Hematopoietic multipotent progenitor cell treated with erythropoietin and hydrocortisone succinate and interleukin-3 and kit ligand, for 4 days (in vitro differentiated cells): ENCODE data around the gene NFATC3.

ENCODE experiments used
- DNase-seq: peaks from one replicate; pipeline ENCODE4 v3.0.0-alpha.2; 2015

Gene NFATC3

DNA sequence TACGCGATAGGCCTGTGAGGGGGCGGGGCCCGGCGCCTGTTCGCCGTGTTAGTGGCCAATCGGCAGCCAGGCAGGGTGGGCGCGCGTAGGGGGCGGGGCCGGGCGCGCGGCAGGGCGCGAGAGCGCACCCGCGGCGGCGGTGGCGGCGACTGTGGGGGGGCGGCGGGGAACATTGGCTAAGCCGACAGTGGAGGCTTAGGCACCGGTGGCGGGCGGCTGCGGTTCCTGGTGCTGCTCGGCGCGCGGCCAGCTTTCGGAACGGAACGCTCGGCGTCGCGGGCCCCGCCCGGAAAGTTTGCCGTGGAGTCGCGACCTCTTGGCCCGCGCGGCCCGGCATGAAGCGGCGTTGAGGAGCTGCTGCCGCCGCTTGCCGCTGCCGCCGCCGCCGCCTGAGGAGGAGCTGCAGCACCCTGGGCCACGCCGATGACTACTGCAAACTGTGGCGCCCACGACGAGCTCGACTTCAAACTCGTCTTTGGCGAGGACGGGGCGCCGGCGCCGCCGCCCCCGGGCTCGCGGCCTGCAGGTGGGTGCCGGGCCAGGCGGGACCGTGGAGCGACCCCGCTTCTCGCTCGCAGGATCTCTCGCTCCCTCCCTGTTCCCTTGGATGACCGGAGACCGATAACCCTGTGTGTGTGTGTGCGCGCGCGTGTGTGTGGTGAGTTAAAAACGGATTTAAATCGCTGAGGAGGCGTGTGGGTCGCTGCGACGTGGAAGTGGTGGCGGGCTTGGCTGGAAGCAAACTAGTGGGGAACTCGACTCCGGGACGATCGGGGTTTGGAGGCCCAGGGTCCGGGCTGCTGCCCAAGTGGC is at the start of gene NFATC3:
TSS of gene NFATC3 (plus strand) at position 112 of the 813 bp plus-strand sequence. CDS start at position 424, 312 bp downstream.
- DNase-seq, result peak; percentile 88

DNA sequence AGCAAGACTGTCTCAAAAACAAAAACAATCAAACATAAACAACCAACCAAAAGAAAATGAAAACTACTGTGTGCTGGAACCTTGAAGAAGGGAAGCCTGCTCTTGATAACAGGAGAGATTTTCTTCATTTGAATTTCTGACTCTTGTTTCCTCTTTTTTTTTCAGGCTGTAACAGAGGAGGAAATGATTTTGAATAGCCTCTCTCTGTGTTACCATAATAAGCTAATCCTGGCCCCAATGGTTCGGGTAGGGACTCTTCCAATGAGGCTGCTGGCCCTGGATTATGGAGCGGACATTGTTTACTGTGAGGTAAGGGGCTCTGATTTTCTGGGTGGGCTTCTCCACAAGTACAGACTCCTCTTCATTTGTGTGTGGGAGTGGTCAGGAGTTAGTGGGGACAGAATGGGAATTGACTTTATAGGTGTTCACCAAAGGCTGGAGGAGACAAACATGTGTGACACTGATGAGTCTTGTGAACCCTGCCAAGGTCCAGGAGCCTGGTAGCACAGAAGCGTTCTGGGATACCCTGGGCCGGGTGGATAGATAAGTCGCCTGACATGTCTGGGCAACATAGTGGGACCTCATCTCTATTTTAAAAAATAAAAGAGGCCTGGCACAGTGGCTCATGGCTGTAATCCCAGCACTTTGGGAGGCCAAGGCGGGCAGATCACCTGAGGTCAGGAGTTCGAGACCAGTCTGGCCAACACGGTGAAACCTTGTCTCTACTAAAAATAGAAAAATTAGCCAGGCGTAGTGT is 47.2 kb upstream of the NFATC3 start:
- peak; percentile 45 for DNase-seq

DNA sequence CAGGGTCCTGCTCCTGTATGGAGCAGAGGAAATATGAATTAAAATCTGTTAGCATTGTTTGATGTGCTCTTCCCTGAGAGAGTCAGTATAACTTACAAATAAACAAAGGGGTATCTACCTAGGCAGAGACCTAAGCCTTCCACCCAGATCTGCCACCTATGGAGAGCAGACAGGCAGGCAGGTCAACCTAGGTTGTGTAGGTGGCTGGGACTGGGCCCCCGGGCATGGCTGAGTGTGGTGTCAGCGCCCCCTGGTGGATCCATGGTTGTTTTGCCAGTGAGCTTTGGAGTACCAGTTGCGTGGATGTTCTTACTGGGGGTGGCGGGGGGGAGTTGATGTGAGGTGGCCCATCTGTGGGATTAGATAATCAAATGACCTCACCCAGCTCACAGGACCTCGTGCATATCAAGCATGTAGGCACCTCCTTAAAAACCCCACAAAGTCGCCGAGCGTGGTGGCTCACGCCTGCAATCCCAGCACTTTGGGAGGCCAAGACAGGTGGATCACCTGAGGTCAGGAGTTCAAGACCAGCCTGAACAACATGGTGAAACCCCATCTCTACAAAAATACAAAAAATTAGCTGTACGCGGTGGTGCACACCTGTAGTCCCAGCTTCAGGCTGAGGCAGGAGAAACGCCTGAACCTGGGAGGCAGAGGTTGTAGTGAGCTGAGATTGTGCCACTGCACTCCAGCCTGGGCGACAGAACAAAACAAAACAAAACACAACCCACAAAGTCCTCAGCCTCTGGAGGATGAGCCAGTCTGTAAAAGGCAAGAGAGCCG is 44.5 kb upstream of the NFATC3 start:
- peak; percentile 91 for DNase-seq

DNA sequence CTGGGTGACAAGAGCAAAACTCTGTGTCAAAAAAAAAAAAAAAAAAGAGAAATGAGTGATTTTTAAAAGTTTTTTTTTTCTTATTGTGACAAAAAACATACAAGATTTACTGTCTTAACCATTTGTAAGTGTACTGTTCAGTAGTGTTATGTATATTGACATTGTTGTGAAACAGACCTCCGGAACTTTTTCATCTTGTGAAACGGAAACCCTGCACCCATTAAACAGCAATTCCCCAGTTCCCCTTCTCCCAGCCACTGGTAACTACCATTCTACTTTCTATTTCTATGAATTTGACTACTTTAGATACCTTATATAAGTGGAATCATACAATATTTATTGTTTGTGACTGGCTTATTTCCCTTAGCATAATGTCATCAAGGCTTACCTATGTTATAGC is 43.4 kb upstream of the NFATC3 start:
- DNase-seq, result peak; percentile 24

DNA sequence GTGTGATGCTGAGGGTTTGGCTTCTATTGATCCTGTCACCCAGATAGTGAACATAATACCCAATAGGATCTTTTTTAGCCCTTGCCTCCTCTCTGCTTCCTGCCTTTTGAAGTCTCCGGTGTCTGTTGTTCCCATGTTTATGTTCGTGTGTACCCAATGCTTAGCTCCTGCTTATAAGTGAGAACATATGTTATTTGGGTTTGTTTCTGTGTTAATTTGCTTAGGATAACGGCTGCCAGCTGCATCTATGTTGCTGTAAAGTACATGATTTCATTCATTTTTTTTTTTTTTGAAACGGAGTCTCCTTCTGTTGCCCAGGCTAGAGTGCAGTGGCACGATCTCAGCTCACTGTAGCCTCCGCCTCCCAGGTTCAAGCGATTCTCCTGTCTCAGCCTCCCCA is 39.1 kb upstream of the NFATC3 start:
- DNase-seq, result no peak

DNA sequence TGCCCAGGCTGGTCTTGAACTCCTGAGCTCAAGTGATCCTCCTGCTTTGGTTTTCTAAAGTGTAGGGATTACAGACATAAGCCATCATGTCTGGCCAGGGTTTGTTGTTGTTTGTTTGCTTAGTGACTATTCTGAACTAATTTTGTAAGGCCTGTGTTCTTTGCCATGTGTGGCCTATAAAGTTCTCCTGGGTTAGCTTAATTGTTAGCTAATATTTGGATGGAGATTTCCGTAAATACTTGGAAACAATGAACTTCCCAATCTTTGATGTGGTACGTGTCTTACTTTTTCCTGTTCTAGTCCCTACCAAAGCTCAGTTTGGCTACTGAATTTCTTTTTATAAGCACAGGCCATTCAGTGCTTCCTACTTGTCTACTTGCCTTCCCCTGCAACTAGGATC is 37.2 kb upstream of the NFATC3 start:
- no peak for DNase-seq

DNA sequence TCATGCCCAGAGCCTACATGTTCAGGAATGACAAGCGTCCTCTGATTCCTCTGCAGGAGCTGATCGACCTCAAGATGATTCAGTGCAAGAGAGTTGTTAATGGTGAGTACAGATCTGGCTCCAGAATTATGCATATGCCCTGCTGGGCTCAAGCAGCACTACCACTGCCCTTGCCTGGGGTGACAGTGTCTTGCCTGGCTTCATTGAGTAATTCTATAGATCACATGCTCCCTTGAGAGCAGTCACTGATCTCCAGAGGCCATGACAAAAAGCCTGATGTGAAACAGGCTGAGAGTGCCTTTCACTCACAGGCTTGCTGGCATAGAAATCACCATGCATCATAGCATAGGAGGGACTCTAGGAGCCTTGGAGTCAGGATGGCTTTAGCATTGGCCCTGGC is 35.7 kb upstream of the NFATC3 start:
- DNase-seq, result no peak

DNA sequence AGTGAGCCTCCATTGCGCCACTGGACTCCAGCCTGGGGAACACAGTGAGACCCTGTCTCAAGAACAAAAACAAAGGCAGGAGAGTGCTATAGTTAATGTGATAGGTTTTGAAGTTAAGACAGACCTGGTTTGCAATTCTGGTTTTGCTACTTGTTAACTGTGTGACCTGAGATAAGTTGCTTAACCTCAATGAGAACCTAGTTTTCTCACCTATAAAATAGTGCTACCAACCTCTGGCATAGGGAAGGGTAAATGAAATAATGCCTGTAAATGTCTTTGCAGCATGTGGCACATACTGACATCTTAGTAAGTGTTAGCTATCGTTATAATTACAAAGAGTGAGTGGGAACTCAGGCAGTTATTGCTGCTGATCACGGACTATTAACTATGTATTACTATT is 29.8 kb upstream of the NFATC3 start:
- no peak for DNase-seq

DNA sequence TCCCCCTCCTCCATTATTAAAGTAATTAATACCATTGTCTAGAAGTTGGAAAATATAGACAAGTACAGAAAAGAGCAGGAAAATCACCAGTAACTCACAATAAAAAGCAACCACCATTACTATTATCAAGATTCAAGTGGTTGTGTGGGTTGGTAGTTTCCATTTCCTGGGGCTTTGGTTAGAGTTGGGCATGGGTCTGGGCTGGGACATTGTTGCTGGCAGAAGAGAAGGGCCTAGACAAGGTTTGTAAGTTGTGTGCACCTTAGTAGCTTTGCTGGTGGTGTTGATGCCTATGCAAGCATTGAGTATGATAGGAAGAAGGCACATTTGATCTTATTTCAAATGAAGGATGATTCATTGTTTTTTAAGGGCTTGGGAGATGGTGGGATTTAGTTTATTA is 25.4 kb upstream of the NFATC3 start:
- no peak for DNase-seq

DNA sequence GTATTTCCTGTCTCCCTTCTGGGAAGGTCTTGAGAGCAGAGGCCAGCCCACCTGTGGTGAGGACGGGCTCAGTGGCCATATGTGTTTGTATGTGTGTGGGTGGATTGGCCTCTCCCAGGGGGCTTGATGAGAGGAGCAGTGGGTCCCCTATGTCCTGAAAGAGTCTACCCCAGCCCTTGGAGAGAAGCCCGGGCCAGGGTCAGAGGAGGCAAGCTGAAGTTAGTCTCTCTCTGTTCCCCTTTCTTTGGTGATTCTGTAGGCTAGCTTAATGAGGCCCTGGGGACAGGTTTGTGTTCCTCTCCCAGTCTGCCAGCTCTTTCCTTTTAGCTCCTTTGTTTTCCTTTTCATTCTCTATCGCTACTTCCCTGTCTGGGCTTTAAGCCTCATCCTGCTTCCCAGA is 23.8 kb upstream of the NFATC3 start:
- no peak for DNase-seq

DNA sequence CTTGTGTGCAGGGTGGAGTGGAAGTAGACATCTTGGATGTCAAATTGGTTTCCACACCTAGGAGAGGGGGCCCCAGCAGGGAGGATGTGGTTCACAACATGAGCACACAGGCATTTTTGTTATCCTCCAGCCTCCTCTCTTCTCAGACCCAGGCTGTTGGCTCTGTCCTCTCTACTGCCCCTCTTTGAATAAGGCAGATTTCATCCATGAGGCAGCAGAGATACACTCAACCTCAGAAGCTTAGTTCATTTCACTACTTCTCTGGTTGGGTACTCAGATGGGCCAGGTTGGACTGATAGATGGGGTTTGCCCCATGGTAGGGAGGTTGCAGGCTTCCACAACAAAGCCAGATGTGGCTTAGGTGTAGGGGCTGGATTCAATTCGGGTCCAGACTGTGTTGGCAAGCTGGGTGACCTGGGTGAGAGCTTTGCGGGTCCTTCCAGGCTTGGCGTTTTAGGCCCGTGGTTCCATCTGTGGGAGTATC is 22.2 kb upstream of the NFATC3 start:
- no peak for DNase-seq

DNA sequence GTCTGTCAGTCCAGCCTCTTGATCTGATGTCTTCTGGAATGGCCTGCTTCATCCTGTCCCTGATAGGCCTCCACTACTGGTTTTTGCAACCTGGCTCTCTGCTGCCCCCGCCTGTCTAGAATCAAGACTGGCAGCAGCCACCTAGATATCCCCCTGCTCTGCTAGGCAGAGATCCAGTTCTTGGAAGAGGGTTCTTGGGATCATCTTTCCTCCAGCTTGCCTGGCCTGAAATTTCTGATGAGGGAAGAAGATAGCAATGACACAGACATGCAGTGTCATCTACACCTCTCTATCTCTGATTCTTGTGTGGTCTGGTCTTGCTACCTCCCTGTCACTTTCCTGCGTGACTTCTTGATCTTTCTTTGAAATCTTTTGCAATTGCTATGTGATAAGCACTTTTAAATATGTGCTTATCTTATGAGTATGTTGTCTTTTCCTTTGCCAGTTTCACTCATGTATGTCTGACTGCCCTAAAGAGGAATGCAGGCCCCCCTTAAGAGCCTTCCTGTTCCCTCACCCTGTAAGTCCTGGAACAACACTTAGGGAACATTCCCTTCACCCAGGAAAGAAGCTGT is 20.3 kb upstream of the NFATC3 start:
- peak; percentile 89 for DNase-seq

DNA sequence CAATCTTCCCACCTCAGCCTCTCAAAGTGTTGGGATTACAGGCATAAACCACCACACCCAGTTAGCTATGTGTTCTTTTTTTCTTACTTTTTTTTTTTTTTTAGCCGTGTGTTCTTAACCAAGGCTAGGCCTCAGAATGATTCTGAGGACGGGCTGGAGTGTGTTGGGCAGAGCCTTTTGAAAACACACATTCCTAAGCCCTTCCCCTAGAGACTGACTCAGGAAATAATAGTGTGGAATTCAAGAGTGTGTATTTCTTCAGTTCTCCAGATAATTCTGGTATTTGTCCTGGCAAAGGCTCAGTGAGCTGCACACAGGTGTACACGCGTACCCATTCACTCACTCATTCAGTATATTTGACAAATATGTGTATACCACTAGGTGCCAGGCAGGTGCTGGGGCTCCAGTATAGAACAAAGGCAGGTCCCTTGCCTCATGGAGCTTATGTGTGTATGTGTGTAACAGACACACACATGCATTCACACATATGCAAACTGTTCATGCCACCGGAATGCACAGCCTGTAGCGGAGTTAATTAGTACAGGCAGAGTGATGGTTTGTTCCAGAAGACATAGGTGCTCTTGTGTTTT is 19.4 kb upstream of the NFATC3 start:
- DNase-seq, result no peak

DNA sequence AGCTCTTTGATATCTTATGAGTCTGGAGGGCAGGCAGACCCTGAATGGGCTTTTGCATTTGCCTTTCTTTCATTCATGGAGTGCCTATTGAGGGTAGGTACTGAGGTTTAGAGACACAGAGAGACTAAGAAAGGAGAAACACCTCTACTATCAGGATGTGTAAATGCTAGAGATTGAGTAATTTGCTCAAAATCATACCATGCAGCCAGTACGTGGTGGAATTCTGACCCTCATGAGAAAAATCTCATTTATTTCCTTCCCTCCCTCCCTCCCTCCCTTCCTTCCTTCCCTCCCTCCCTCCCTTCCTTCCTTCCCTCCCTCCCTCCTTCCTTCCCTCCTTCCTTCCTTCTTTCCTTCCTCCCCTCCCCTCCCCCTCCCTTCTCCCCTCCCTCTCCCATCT is 18.4 kb upstream of the NFATC3 start:
- DNase-seq, result no peak

DNA sequence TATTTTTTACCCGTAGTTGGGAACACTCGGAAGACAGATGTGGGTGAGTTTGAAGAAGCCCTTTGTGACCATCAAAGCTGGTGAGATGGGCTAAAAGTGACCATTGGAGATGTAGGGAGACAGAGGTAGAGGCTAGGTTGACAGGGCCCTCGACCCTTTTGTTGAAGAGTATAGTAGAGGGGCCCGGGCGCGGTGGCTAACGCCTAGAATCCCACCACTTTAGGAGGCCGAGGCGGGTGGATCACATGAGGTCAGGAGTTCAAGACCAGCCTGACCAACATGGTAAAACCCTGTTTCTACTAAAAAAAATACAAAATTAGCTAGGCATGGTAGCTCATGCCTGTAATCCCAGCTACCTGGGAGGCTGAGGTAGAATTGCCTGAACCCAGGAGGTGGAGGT is 16.2 kb upstream of the NFATC3 start:
- DNase-seq, result no peak

DNA sequence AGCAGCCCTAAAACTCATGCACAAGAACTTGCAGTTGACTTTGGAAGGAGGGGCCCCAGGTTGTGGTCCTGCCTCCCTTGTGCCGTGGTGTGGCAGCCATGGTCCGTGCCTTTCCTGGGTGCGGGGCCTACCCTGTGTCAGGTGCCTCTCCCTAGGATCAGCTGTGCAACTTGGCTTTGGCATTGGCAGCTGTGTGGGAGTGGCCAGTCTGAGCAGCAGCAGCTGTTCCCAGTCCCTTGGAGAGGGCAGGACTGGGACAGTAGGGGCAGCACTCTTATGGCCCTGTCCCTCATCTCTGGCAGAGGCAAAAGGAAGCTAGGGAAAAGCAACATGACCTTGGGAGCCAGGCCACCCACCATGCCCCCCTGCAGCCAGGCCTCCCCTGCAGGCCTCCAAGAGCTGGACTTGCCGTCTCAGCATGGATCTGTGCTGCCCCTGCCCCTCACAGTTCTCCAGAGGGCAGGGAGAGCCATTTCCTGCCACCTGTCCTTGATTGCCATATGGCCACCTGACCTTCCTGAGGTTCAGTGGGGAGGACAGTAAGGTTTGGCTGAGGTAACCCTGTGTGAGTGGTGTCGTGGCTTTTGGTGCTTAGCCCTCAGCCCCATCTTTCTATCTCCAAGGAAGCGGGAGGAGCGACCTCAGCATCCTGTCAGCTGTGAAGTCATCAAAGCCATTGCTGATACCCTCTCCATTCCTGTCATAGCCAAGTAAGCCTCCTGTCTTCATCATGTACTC is 15.5 kb upstream of the NFATC3 start:
- peak; percentile 56 for DNase-seq

DNA sequence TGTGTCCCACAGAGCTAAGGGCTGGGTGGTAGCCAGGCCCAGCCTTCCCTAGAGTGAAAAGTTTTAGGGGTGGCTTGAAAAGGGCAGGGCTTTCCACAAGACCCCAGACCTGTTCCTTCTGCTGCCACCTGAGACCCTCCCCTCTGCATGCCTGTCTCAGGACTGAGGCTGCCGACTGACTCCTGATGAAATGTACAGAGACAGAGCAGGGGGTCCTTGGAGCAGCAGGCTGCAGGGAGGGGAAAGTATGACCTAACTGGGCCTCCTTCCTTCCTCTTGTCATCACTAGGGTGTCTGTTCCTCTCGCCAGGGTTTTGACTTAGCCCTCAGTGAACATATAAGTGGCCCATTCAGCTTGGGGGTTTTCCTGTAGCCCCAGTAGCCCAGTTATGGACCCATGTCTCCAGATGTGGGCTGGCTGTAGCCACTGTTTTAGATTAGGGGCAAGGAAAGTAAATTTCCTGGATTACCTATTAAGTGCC is 14.9 kb upstream of the NFATC3 start:
- DNase-seq, result no peak

DNA sequence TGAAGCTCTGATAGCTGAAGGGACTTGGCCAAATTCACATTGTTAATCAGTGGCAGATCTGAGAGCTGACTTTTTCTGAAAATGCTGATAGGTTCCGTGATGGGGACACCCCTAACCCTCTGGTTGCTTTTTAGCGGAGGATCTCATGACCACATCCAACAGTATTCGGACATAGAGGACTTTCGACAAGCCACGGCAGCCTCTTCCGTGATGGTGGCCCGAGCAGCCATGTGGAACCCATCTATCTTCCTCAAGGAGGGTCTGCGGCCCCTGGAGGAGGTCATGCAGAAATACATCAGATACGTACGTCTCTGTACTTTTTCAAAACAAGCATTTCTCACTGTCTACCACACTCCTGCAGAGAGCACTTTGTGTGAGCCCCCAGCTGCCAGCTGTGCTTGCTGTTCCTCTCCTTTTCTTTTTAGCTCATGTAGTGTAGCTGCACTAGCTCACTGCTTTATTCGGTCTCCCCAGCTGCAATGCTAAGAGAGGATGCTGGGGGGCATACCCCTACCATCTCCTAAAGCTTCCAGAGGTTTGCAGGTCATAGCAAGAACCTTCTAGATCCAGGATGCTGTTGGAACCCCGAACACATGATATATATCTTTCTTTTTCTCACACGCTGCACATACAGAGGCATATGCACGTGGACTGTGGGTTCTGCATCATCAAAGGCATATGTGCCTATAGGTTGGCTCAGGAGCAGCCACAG is 14.2 kb upstream of the NFATC3 start:
- DNase-seq, result no peak

DNA sequence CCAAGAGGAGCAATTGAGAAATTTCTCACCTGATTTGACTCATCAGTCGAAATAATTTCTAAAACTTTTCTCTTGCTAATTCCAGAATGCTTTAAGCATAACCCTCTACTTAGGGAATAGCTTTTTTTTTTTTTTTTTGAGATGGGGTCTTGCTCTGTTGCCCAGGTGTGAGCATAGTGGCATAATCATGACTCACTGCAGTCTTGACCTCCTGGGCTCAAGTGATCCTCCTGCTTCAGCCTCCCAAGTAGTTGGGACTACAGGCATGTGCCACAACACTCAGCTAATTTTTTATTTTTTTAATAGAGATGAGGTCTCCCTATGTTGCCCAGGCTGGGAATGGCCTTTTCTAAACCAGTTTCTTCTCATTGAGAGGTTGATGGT is 13.7 kb upstream of the NFATC3 start:
- no peak for DNase-seq

DNA sequence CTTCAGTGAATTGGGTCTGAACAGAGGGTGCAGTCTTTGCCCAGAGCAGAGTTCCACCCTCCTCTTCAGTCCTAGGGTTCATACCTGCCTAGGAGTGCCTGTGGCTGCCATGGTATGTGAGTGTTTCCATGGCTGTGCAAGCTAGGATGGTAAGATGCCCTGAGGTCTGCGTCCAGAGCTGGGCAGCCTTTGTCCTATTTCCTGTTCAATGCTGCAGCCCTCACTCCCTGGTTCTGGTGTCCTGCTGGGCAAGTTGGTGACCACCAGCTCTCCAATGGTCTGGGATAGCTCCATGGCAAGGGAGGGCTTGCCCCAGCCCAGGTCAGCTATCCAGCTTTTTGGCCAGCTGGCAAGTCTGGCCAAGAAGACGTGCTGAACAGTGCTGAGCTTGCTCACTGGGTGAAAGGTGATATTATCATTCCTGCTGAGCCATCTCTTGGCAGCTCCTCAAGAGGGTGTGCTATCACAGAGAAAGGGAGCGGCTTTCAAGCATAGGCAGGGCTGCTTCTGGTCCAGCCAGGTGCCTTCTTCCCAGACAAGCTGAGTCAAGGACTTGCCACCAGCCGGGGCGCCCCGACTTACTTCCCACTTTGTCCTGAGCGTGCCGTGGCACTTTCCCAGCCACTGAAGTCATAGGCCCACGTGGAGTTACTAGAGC is 13.0 kb upstream of the NFATC3 start:
- DNase-seq, result peak; percentile 68
